Immature natural killer cell (primary cell): ENCODE results near the gene RABEPK. TPM values are rescaled to one million over a fixed set of nuclear protein-coding genes. Genes with fewer than 3 reads are reported as not detected.
"Not testable (repeated sequence)": the region's sequence is repeated elsewhere in the genome, so short reads cannot be mapped to it uniquely, and the experiment has no call there.

Experiments used
- DNase-seq, 3 donors: peaks; one replicate each; pipeline ENCODE4 v3.0.0; 2022; ENCODE audit warnings: mixed read lengths in 1 of 3
- H3K27ac Mint-ChIP-seq, 6 donors: one replicate each; pipeline ENCODE4 v1.8.0; 2020; ENCODE audit warnings: mixed read lengths in 6 of 6, mild to moderate bottlenecking in 5 of 6, inconsistent platforms in 4 of 6, moderate library complexity in 3 of 6
- H3K27me3 Mint-ChIP-seq, 3 donors: one replicate each; pipeline ENCODE4 v1.8.0; 2020 to 2021; ENCODE audit warnings: low read depth in 3 of 3, mild to moderate bottlenecking in 3 of 3, mixed read lengths in 3 of 3, moderate library complexity in 3 of 3, inconsistent platforms in 1 of 3
- H3K36me3 Mint-ChIP-seq, 3 donors: one replicate each; pipeline ENCODE4 v1.8.0; 2020; ENCODE audit warnings: mixed read lengths in 3 of 3, inconsistent platforms in 2 of 3, mild to moderate bottlenecking in 2 of 3
- H3K4me1 Mint-ChIP-seq, 2 donors: one replicate each; pipeline ENCODE4 v1.8.0; 2020; ENCODE audit warnings: inconsistent platforms in 2 of 2, mild to moderate bottlenecking in 2 of 2, mixed read lengths in 2 of 2, moderate library complexity in 1 of 2
- H3K4me3 Mint-ChIP-seq, 5 donors: one replicate each; pipeline ENCODE4 v1.8.0; 2020; ENCODE audit warnings: mild to moderate bottlenecking in 5 of 5, mixed read lengths in 5 of 5, inconsistent platforms in 3 of 5, moderate library complexity in 3 of 5
- H3K9me3 Mint-ChIP-seq, 6 donors: one replicate each; pipeline ENCODE4 v1.8.0; 2020; ENCODE audit warnings: mild to moderate bottlenecking in 6 of 6, mixed read lengths in 6 of 6, inconsistent platforms in 4 of 6, moderate library complexity in 3 of 6
- polyA plus RNA-seq, 3 donors: library from polyadenylated mRNA; unstranded; fragments of 300-500 nt; fragmentation: Illumina TruSeq; gene quantifications; one replicate each; pipeline ENCODE4 v1.2.3, GENCODE V29; 2021

The RABEPK gene
- polyA plus RNA-seq, 3 donors from 2014 or later = 23.6 to 44.1 (median 28.2) TPM

DNA sequence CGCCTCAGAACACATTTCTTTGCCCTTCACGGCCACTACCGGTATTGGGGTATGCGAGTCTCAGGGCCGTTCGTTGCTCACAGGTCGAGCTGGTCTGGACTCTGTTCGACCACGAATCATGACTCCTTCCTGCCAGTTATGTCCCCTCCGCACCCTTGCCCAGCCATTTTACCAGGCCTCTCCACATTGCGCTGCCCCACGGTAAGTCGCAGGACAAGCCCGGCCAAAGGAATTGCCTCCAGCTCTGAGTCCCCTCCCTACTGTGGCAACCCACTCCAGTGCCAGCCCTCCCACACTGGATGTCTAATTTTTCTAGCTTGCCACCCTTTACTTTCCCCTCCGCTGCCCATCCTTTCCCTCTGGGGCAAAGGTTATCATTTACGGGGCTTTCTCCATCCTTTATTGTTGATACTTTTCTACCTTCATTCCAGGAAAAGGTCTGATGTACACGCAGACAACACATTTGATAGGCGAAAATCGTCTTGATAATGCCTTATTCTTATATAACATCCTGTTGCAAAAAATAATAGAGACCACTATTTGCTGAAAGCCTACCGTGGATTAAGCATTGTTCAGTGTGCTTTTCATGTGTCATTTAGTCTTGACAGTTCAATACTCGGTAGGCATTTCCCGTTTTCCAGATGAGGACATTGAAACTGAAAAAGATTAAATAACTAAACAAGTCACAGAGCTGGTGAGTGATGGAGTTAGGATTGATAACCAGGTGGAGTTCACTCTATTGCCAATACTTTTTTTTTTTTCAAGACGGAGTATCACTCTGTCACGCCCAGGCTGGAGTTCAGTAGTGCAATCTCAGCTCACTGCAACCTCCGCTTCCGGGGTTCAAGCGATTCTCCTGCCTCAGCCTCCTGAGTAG lies 41.8 kb downstream of the RABEPK start:
- H3K36me3 Mint-ChIP-seq = peaks cover 14 to 33% (median 24%) of the 10 kb centered on the region in 3 donors
- H3K27me3 Mint-ChIP-seq = peaks cover 18 to 39% (median 21%) of the 10 kb centered on the region in 3 donors

DNA sequence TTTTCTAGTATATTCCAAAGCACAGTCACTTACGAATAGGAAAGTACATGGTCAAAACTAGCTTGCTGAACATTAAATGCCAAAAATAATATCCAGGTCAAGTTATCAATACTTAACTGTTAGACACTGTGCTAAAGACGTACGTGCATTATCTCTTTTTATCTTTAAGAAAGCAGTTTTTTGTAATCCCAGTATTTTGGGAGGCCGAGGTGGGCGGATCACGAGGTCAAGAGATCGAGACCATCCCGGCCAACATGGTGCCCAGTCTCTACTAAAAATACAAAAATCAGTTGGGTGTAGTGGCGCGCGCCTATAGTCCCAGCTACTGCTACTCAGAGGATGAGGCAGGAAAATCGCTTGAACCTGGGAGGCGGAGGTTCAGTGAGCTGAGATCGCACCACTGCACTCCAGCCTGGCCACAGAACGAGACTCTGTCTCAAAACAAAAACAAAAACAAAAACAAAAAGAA lies 43.5 kb downstream of the RABEPK start:
- Mint-ChIP-seq H3K4me1 (peaks cover 24 to 34% of the 10 kb centered on the region in 2 donors), H3K36me3 (peaks cover 3 to 17% (median 8%) of the 10 kb centered on the region in 3 donors), H3K4me3 (peak overlapping the region in 2 of 5 donors; percentile 18 to 40), H3K27ac (peak overlapping the region in 1 of 6 donors; percentile 62), H3K27me3 (peaks cover 13 to 27% (median 21%) of the 10 kb centered on the region in 3 donors), H3K9me3 (no peaks in the 10 kb centered on the region)
- no peak for DNase-seq

More for the DNA sequence above, 41.8 kb downstream of the RABEPK start:
- Mint-ChIP-seq H3K9me3 (no peaks in the 10 kb centered on the region), H3K4me3 (peak overlapping the region; percentile 93 to 100 (median 99)), H3K4me1 (peaks cover 41 to 51% of the 10 kb centered on the region in 2 donors), H3K27ac (peak overlapping the region; percentile 98 to 100 (median 100))
- no peak for DNase-seq

DNA sequence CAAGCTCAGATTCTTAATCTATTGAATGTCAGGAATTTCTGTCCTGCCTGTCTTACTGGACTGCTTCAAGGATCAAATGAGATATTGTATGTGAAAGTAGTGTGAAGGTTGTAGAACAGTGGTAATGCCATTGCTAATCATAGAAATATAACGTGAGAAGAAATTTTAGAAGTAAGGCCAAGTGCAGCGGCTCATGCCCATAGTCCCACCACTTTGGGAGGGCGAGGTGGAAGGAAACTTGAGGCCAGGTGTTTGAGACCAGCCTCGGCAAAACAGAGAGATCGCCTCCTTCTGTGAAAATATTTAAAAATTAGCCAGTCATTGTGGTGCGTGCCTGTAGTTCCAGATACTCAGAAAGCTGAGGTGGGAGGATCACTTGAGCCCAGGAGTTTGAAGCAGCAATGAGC lies 45.9 kb downstream of the RABEPK start:
- no peak overlapping the region for H3K27ac Mint-ChIP-seq
- H3K4me3 Mint-ChIP-seq = no peak overlapping the region
- H3K9me3 Mint-ChIP-seq = no peaks in the 10 kb centered on the region
- H3K4me1 Mint-ChIP-seq = peaks cover 10 to 11% of the 10 kb centered on the region in 2 donors
- peaks cover 0 to under 1% (median 0%) of the 10 kb centered on the region in 3 donors for H3K36me3 Mint-ChIP-seq
- DNase-seq = no peak
- peaks cover 3 to 9% (median 9%) of the 10 kb centered on the region in 3 donors for H3K27me3 Mint-ChIP-seq

DNA sequence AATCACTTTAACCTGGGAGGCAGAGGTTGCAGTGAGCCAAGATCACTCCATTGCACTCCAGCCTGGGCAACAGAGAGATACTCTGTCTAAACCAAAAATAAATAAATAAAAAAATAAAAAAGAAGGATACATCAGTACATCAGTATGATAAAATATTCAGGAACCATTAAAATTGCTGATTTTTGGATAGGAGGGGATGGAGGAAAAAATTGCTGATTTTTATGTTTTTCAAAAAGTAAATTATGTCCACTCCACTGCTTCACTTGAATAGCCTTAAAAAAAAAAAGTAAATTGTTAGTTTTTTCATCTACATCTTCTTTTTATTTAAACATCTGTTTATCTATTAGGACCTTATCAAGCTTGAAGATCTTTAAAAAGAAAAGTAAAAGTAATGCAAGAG lies 53.9 kb downstream of the RABEPK start:
- H3K36me3 Mint-ChIP-seq = no peaks in the 10 kb centered on the region
- no peak overlapping the region for H3K27ac Mint-ChIP-seq
- H3K4me3 Mint-ChIP-seq = no peak overlapping the region
- H3K4me1 Mint-ChIP-seq = no peaks in the 10 kb centered on the region
- no peak for DNase-seq
- H3K27me3 Mint-ChIP-seq = peaks cover 0 to 1% (median 0%) of the 10 kb centered on the region in 3 donors
- no peaks in the 10 kb centered on the region for H3K9me3 Mint-ChIP-seq

DNA sequence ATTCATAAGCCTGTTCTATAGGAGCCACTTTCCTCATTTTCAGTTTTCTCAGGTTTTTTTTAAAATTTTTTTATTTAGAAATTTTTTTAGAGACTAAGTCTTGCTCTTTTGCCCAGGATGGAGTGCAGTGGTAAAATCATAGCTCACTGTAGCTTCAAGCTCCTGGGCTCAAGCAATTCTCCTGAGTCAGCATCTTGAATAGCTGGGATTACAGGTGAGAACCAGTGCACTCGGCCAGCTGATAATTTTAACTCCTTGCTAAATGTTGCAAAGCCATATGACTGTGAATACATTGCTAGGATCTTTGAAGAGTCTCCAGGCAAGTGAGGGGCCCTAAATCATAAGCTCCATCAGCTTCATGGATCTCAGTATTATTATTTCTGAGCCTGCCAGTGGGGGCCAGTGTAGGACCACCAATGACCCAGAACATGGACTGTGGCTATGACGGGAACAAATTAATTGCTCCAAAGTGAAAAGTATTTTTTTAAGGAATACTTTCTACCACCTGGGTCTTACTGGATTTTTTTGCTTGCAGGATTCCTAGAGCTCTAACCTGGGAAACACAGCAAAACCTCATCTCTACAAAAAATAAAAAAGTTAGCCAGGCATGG lies 55.5 kb downstream of the RABEPK start:
- H3K4me1 Mint-ChIP-seq = peaks cover 6 to 8% of the 10 kb centered on the region in 2 donors
- H3K4me3 Mint-ChIP-seq = no peak overlapping the region
- H3K27me3 Mint-ChIP-seq = peaks cover 1 to 3% (median 2%) of the 10 kb centered on the region in 3 donors
- no peaks in the 10 kb centered on the region for H3K36me3 Mint-ChIP-seq
- H3K27ac Mint-ChIP-seq = no peak overlapping the region
- no peak for DNase-seq
- H3K9me3 Mint-ChIP-seq = no peaks in the 10 kb centered on the region

DNA sequence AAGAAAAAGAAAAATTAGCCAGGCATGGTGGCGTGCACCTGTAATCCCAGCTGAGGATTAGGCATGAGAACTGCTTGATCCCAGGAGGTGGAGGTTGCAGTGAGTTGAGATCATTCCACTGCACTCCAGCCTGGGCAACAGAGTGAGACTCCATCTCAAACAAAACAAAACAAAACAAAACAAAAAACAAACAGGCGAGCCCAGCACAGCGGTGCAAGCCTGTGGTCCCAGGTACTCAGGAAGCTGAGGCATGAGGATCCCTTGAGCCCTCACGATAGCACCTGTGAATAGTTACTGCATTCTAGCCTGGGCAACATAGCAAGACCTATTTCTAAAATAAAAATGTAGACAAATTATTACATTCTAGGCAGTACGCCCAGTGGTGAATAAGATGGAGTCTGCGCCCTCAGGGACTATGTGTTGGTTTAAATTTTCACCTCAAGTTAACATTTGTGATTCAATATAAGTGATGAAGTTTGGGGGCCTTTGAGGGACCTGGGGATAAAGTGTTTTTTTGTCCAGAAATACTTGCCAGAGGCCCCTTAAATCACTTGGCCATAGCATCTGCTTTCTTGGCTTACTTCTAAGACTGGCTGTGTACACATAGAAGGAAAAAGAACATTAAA lies 57.9 kb downstream of the RABEPK start:
- no peak for DNase-seq
- Mint-ChIP-seq H3K27me3 (peaks cover 7 to 11% (median 10%) of the 10 kb centered on the region in 3 donors), H3K9me3 (no peaks in the 10 kb centered on the region), H3K36me3 (no peaks in the 10 kb centered on the region), H3K27ac (no peak overlapping the region), H3K4me3 (no peak overlapping the region), H3K4me1 (peaks cover 24 to 26% of the 10 kb centered on the region in 2 donors)

DNA sequence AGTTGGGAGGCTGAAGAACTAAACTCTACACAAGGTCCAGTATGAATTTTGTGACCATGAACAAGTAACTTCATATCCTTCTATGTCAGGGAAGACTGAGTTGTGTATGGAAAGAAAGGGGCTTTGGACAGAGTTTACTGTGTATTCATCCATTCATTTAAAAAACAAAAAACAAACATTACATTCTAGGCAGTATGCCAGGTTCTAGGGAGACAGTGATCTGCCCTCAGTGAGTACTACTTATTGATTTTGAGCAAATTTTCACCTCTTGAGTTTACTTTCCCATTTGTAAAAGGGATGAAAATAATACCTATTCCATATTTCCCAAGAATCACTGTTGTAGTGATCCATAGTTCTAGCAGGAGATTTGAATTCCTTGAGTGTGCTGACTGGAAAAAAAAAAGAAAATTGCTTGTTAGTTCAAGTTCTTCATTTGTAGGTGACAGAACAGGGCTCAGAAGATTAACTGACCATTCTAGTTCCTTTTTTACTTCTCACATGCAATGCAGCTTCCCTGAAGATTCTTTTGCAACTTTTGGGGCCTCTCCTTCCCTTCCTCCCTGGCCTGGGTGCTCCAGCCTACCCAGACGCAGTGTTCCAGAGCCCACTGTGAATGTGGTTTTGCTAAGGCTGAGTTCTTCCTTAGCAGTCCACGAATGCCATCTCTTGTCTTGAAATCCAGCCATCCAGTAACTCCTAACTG lies 58.6 kb downstream of the RABEPK start:
- DNase-seq = no peak
- H3K27ac Mint-ChIP-seq = no peak overlapping the region
- H3K36me3 Mint-ChIP-seq = peaks cover 0 to 3% (median 0%) of the 10 kb centered on the region in 3 donors
- no peak overlapping the region for H3K4me3 Mint-ChIP-seq
- peaks cover 30 to 32% of the 10 kb centered on the region in 2 donors for H3K4me1 Mint-ChIP-seq
- H3K27me3 Mint-ChIP-seq = peaks cover 7 to 11% (median 10%) of the 10 kb centered on the region in 3 donors
- no peaks in the 10 kb centered on the region for H3K9me3 Mint-ChIP-seq

DNA sequence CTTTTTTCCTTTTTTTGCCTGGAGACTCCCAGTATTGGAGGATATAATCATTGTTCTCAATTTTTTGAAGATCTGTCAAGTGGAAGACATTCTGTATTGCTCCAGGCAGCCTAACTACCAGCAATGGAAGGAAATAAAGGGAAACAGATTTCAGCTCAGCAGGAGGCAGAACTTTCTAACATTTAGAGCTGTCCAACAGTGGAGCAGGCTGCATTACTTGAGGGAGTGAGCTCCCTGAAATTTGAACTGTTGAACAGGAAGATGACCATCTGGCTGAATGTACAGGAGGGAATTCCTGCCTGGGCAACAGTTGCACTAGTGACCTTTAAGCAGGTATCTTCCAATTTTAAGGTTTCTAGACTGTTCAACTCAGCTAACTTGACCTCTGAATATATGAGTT lies 60.2 kb downstream of the RABEPK start:
- peak overlapping the region; percentile 87 to 99 (median 97) for H3K4me3 Mint-ChIP-seq
- peaks cover 7 to 10% (median 9%) of the 10 kb centered on the region in 3 donors for H3K27me3 Mint-ChIP-seq
- H3K36me3 Mint-ChIP-seq = peaks cover 0 to 4% (median 0%) of the 10 kb centered on the region in 3 donors
- DNase-seq = no peak
- H3K4me1 Mint-ChIP-seq = peaks cover 37 to 47% of the 10 kb centered on the region in 2 donors
- H3K9me3 Mint-ChIP-seq = no peaks in the 10 kb centered on the region
- peak overlapping the region; percentile 91 to 98 (median 94) for H3K27ac Mint-ChIP-seq

DNA sequence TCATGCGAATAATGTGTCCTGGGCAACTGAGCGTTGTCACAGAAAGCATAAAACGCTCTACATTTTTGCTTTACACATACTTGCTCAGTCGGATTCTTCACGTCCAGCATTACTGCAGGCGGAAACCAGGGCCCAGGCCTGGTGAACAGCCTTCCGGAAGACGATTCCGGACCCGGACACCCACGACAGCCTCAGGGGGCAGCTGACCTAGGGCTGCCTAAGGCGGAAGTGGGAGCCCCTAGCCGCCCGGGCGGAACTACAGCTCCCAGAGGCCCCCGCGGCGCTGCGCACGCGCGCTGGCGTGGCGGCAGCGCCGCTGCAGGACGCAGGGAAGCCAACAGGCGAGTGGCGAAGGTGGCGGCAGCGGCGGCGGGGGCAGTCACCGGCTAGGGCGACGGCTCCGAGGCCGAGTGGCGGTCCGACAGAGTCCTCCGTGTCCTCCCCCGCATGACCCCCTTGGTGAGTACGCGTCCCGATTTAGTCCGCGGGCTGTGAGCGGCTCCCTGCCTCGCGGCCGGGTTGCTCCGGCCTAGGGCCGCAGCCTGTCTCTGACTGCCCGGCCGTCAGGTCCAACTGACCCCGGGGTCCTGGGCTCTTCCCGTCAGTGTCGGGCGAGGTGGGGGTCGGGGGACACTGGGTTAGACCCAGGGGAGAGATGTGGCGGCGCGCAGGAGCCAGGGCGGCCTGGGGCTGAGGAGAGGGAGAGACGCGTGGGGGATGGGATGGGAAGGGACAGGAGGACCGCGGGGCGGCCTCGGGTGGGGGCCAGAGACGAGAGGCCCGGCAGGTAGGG lies 61.4 kb downstream of the RABEPK start, which contains the start of gene GAPVD1:
Gene GAPVD1 (plus strand): TSS at position 326 of the 793 bp plus-strand sequence. CDS start 37,096 bp downstream, outside the sequence.
- Mint-ChIP-seq H3K4me1 (peaks cover 38 to 56% of the 10 kb centered on the region in 2 donors), H3K36me3 (peaks cover 0 to 4% (median 0%) of the 10 kb centered on the region in 3 donors), H3K27me3 (peaks cover 7 to 10% (median 9%) of the 10 kb centered on the region in 3 donors), H3K27ac (peak within 1 kb of the TSS; percentile 91 to 98 (median 96)), H3K4me3 (peak within 1 kb of the TSS; percentile 87 to 99 (median 97)), H3K9me3 (no peaks in the 10 kb centered on the region)
- DNase-seq = peak; percentile 92 to 93 (median 92)

DNA sequence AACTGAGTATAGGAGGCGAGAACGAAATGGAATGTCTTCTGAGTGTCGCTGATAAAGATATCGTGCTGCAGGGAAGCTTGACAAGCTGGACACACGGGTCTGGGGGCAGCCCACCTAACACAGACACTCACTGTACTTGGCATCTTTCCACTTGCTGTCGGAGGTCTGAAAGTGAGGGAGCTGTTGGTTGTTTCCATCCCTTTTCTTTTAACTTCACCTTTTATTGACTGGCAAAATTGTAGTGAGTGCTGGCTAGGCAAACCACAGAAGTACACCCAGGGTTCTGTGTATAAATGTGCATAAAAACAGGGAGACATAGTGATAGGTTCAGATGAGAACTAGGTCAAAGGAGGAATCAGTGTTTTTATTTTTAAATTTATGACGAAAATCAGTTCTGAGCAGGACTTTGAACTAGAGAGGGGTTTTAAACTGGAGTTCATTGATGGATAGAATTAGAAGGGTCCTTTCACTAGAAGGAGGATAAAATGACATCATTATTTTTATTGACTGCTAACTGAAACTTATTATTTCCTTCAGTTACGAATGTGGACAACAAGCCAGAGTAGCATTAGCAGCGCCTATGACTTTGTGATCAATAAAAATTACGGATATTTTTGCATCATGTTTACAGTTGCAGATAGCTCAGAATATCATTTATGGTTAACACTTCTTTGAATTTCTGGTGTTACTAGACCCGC lies 62.1 kb downstream of the RABEPK start:
- peaks cover 7 to 10% (median 9%) of the 10 kb centered on the region in 3 donors for H3K27me3 Mint-ChIP-seq
- H3K4me1 Mint-ChIP-seq = peaks cover 38 to 59% of the 10 kb centered on the region in 2 donors
- peak overlapping the region; percentile 87 to 99 (median 97) for H3K4me3 Mint-ChIP-seq
- H3K36me3 Mint-ChIP-seq = peaks cover 0 to 4% (median 0%) of the 10 kb centered on the region in 3 donors
- peak in 1 of 3 donors; percentile 19 for DNase-seq
- H3K27ac Mint-ChIP-seq = peak overlapping the region; percentile 78 to 96 (median 92)
- no peaks in the 10 kb centered on the region for H3K9me3 Mint-ChIP-seq

DNA sequence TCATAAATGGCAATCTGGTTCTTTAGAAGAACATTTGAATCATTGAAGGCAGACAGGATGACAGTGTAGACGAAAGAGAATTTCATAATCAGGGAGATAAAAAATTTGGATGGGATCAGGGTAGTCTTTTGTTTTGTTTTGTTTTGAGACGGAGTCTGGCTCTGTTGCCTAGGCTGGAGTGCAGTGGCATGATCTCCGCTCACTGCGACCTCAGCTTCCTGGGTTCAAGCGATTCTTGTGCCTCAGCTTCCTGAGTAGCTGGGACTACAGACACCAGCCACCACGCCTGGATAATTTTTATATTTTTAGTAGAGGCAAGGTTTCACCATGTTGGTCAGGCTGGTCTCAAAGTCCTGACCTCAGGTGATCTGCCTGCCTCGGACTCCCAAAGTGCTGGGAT lies 63.7 kb downstream of the RABEPK start:
- H3K36me3 Mint-ChIP-seq, H3K27me3 Mint-ChIP-seq, H3K9me3 Mint-ChIP-seq, DNase-seq: not testable (repeated sequence)
- Mint-ChIP-seq H3K27ac (peak overlapping the region in 4 of 6 donors; percentile 0 to 60 (median 50)), H3K4me1 (peaks cover 46 to 70% of the 10 kb centered on the region in 2 donors), H3K4me3 (peak overlapping the region; percentile 2 to 42 (median 16))
